SK-N-SH (cell line): Measurements from ENCODE around the gene BICC1. TPM values are rescaled to one million over a fixed set of nuclear protein-coding genes. Genes with fewer than 3 reads are reported as not detected.

Source experiments
- CTCF ChIA-PET: fragments of 300-600, 350-600 bp; formaldehyde crosslinking; extraction: SDS; loops from one replicate; lab custom pipeline; 2021; lab: Yijun Ruan, JAX
- POLR2A ChIA-PET: fragments of 350-600 bp; sonication (Branson Sonifier 250); formaldehyde crosslinking; extraction: SDS; loops from one replicate; lab custom pipeline; 2020; ENCODE audit warnings: antibody characterized with exemption, inconsistent platforms; lab: Yijun Ruan, JAX
- DNase-seq: peaks from one replicate; pipeline ENCODE4 v3.0.0; 2012
- H2AFZ ChIP-seq: fragments of 200-600 bp; sonication (generic); 2 replicates; pipeline ENCODE4 v1.8.1; 2016; ENCODE audit warnings: antibody characterized with exemption, mild to moderate bottlenecking, low read depth
- H3F3A ChIP-seq: fragments of 200-600 bp; sonication (generic); replicated peaks from 2 replicates; pipeline ENCODE3; 2016; ENCODE audit warnings: antibody characterized with exemption, mild to moderate bottlenecking; ENCODE audit not compliant: insufficient read depth
- H3K27ac ChIP-seq, 2 experiments: fragments of 200-500 bp in 1 of 2; fragments of 200-600 bp in 1 of 2; sonication (Bioruptor generic) in 1 of 2; sonication (generic), shearing (Covaris generic) in 1 of 2; 2 replicates each; pipeline versions ENCODE4 v1.5.1 to v1.6.1; 2014 to 2016; ENCODE audit warnings: low read depth in 2 of 2, inconsistent platforms in 1 of 2, low read length in 1 of 2, mild to moderate bottlenecking in 1 of 2, mixed read lengths in 1 of 2
- H3K27me3 ChIP-seq: fragments of 200-600 bp; sonication (generic), shearing (Covaris generic); 2 replicates; pipeline ENCODE4 v1.6.1; 2016; ENCODE audit warnings: mixed run types; ENCODE audit not compliant: insufficient read depth
- H3K36me3 ChIP-seq, 2 experiments: fragments of 200-500 bp in 1 of 2; fragments of 200-600 bp in 1 of 2; sonication (Bioruptor generic) in 1 of 2; sonication (generic) in 1 of 2; replicated peaks in 1 of 2; 2 replicates each; pipeline versions ENCODE3 to v1.5.1; 2014 to 2016; ENCODE audit warnings: low read length in 1 of 2, mild to moderate bottlenecking in 1 of 2; ENCODE audit not compliant: insufficient read depth in 2 of 2, control insufficient read depth in 1 of 2
- H3K4me1 ChIP-seq, 2 experiments: fragments of 200-500 bp in 1 of 2; fragments of 200-600 bp in 1 of 2; sonication (Bioruptor generic) in 1 of 2; sonication (generic), shearing (Covaris generic) in 1 of 2; 2 replicates each; pipeline versions ENCODE4 v1.5.1 to v1.6.1; 2014 to 2016; ENCODE audit warnings: low read depth in 1 of 2, low read length in 1 of 2, mixed run types in 1 of 2; ENCODE audit not compliant: insufficient read depth in 2 of 2, control insufficient read depth in 1 of 2
- H3K4me2 ChIP-seq: fragments of 200-600 bp; sonication (generic), shearing (Covaris generic); 2 replicates; pipeline ENCODE4 v1.6.1; 2017; ENCODE audit warnings: mixed run types
- H3K4me3 ChIP-seq, 2 experiments: fragments of 200-500 bp in 1 of 2; fragments of 200-600 bp in 1 of 2; sonication (Bioruptor generic) in 1 of 2; sonication (generic), shearing (Covaris generic) in 1 of 2; 2 replicates each; pipeline versions ENCODE4 v1.5.1 to v1.8.1; 2014 to 2016; ENCODE audit warnings: low read depth in 2 of 2, inconsistent platforms in 1 of 2, low read length in 1 of 2, mild to moderate bottlenecking in 1 of 2, mixed read lengths in 1 of 2, moderate library complexity in 1 of 2
- H3K79me2 ChIP-seq: fragments of 200-600 bp; sonication (generic); 2 replicates; pipeline ENCODE4 v1.8.1; 2017; ENCODE audit warnings: mild to moderate bottlenecking; ENCODE audit not compliant: insufficient read depth
- H3K9ac ChIP-seq: fragments of 200-600 bp; sonication (generic); 2 replicates; pipeline ENCODE4 v1.6.1; 2017; ENCODE audit warnings: mixed run types
- H3K9me2 ChIP-seq: fragments of 200-600 bp; sonication (generic); 2 replicates; pipeline ENCODE4 v1.6.1; 2017; ENCODE audit warnings: mixed run types
- H3K9me3 ChIP-seq: fragments of 200-600 bp; sonication (generic); 2 replicates; pipeline ENCODE4 v1.6.1; 2017; ENCODE audit warnings: mixed run types, mild to moderate bottlenecking, moderate library complexity
- H4K20me1 ChIP-seq: fragments of 200-600 bp; sonication (generic); 2 replicates; pipeline ENCODE4 v1.6.1; 2017; ENCODE audit warnings: mild to moderate bottlenecking, mixed run types; ENCODE audit not compliant: insufficient read depth
- CTCF ChIP-seq: fragments of 200-600 bp; sonication (generic); IDR thresholded peaks from 2 replicates; pipeline ENCODE4 v1.6.1; 2017; ENCODE audit warnings: antibody characterized with exemption, mild to moderate bottlenecking, moderate library complexity
- ELF1 ChIP-seq: IDR thresholded peaks from 2 replicates; pipeline ENCODE4 v1.4.0; 2012
- FOSL2 ChIP-seq: IDR thresholded peaks from 2 replicates; pipeline ENCODE4 v1.4.0; 2012; ENCODE audit warnings: low read depth, mild to moderate bottlenecking, moderate library complexity, borderline replicate concordance
- FOXJ3 ChIP-seq: sonication (generic); formaldehyde crosslinking; IDR thresholded peaks from 2 replicates; pipeline ENCODE4 v1.5.1; 2020; ENCODE audit warnings: mild to moderate bottlenecking, missing genetic modification reagents
- FOXM1 ChIP-seq: IDR thresholded peaks from 2 replicates; pipeline ENCODE4 v1.4.0; 2012; ENCODE audit warnings: low read depth, mild to moderate bottlenecking
- IRF3 ChIP-seq: fragments of 150-350 bp; IDR thresholded peaks from 2 replicates; pipeline ENCODE4 v1.6.1; 2016; ENCODE audit warnings: mild to moderate bottlenecking, low read depth, low read length
- JUND ChIP-seq: IDR thresholded peaks from 2 replicates; pipeline ENCODE4 v1.4.0; 2012
- PBX3 ChIP-seq: IDR thresholded peaks from 2 replicates; pipeline ENCODE4; 2012
- POLR2AphosphoS5 ChIP-seq: IDR thresholded peaks from 2 replicates; pipeline ENCODE4 v1.6.1; 2012; ENCODE audit warnings: low read depth, low read length
- SMC3 ChIP-seq: IDR thresholded peaks from 2 replicates; pipeline ENCODE4 v1.6.1; 2012; ENCODE audit warnings: low read depth, low read length, improper control_type of control experiment
- TCF12 ChIP-seq: IDR thresholded peaks from 2 replicates; pipeline ENCODE4 v1.4.0; 2012
- TEAD4 ChIP-seq: IDR thresholded peaks from 2 replicates; pipeline ENCODE4 v1.4.0; 2012; ENCODE audit warnings: mild to moderate bottlenecking, borderline replicate concordance; ENCODE audit not compliant: insufficient read depth
- YY1 ChIP-seq: IDR thresholded peaks from 2 replicates; pipeline ENCODE4 v1.4.0; 2012; ENCODE audit warnings: low read depth, mild to moderate bottlenecking
- WGBS: methylation state at CpG from one replicate; pipeline ENCODE4 v1.1.6; 2017; ENCODE audit warnings: low lambda C conversion rate; 5-methylcytosine and 5-hydroxymethylcytosine counted together
- polyA plus RNA-seq, 3 experiments: library from polyadenylated mRNA; depleted of rRNA; stranded (reverse); fragments of >200 nt; gene quantifications; 2 replicates each; pipeline ENCODE4 v1.2.3, GENCODE V29; 2012

BICC1 gene
- polyA plus RNA-seq, 1 of the 3 experiments (the other 2 are of a cell fraction) = 1.5 TPM

GRCh38 chr10:58840840-58841435 is 328.3 kb downstream of the BICC1 start (continued):
- TF ChIP-seq FOXM1 = no peak
- no peak for TF ChIP-seq IRF3
- TF ChIP-seq TEAD4 = no peak
- no peak for TF ChIP-seq FOXJ3
- TF ChIP-seq, all 33 proteins: peak for 0

GRCh38 chr10:58842860-58843376 is 330.2 kb downstream of the BICC1 start:
- Histone ChIP-seq H3K9me2 (no peaks in the 10 kb centered on the region), H3K79me2 (no peaks in the 10 kb centered on the region), H3K27me3 (no peaks in the 10 kb centered on the region), H3F3A (no peaks in the 10 kb centered on the region), H3K4me3 (no peak overlapping the region; a peak in 1 of 4 replicates), H3K36me3 (no peaks in the 10 kb centered on the region), H2AFZ (no peak overlapping the region), H3K9me3 (no peaks in the 10 kb centered on the region), H3K27ac (no peak overlapping the region), H4K20me1 (no peaks in the 10 kb centered on the region), H3K4me1 (no peaks in the 10 kb centered on the region), H3K4me2 (no peak overlapping the region), H3K9ac (no peak overlapping the region)
- ChIA-PET POLR2A (no interaction called here), CTCF (interaction anchor here (1.0 kb wide), 1 partner anchor 11 kb away, joined by 3 read pairs; no protein-coding TSS in a partner anchor)
- TF ChIP-seq PBX3 = peak; percentile 63; the same call in 1 of the 2 replicates
- peak; percentile 56; the same call in 1 of the 2 replicates for TF ChIP-seq TCF12
- TF ChIP-seq POLR2AphosphoS5 = no peak
- TF ChIP-seq FOSL2 = peak; percentile 16; the same call in 1 of the 2 replicates
- TF ChIP-seq FOXJ3 = no peak
- TF ChIP-seq SMC3 = no peak
- TF ChIP-seq JUND = peak; percentile 39; the same call in 1 of the 2 replicates
- DNase-seq = no peak
- 67% methylated on average over 4 of the region's 4 CpGs for WGBS

GRCh38 chr10:58843760-58844159 is 331.1 kb downstream of the BICC1 start:
- no peaks in the 10 kb centered on the region for H3K9me2 ChIP-seq
- no peak overlapping the region for H3K4me2 ChIP-seq
- no peaks in the 10 kb centered on the region for H3K9me3 ChIP-seq
- ChIA-PET POLR2A (no interaction called here), CTCF (interaction anchor here (0.8 to 1.3 kb wide), 2 partner anchors 10 to 544 kb away, joined by 3 read pairs; no protein-coding TSS in a partner anchor)
- no peak overlapping the region; the same call in 1 of the 2 replicates for H2AFZ ChIP-seq
- no peaks in the 10 kb centered on the region for H3F3A ChIP-seq
- no peaks in the 10 kb centered on the region for H4K20me1 ChIP-seq
- no peak for DNase-seq
- no peaks in the 10 kb centered on the region for H3K4me1 ChIP-seq
- no peaks in the 10 kb centered on the region for H3K79me2 ChIP-seq
- no peak for TF ChIP-seq YY1
- TF ChIP-seq ELF1 = no peak
- no peak for TF ChIP-seq CTCF
- H3K4me3 ChIP-seq = no peak overlapping the region
- H3K27me3 ChIP-seq = no peaks in the 10 kb centered on the region
- 92% methylated on average over 4 of the region's 4 CpGs for WGBS
- no peak overlapping the region for H3K9ac ChIP-seq
- no peaks in the 10 kb centered on the region for H3K36me3 ChIP-seq
- H3K27ac ChIP-seq = no peak overlapping the region
